ENCODE results near the gene SSX3. TPM values are rescaled to one million over a fixed set of nuclear protein-coding genes. Genes with fewer than 3 reads are reported as not detected.
"Not testable (repeated sequence)": the region's sequence is repeated elsewhere in the genome, so short reads cannot be mapped to it uniquely, and the experiment has no call there.

Gene SSX3, protein sequence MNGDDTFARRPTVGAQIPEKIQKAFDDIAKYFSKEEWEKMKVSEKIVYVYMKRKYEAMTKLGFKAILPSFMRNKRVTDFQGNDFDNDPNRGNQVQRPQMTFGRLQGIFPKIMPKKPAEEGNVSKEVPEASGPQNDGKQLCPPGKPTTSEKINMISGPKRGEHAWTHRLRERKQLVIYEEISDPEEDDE
- total RNA-seq, result not detected

DNA sequence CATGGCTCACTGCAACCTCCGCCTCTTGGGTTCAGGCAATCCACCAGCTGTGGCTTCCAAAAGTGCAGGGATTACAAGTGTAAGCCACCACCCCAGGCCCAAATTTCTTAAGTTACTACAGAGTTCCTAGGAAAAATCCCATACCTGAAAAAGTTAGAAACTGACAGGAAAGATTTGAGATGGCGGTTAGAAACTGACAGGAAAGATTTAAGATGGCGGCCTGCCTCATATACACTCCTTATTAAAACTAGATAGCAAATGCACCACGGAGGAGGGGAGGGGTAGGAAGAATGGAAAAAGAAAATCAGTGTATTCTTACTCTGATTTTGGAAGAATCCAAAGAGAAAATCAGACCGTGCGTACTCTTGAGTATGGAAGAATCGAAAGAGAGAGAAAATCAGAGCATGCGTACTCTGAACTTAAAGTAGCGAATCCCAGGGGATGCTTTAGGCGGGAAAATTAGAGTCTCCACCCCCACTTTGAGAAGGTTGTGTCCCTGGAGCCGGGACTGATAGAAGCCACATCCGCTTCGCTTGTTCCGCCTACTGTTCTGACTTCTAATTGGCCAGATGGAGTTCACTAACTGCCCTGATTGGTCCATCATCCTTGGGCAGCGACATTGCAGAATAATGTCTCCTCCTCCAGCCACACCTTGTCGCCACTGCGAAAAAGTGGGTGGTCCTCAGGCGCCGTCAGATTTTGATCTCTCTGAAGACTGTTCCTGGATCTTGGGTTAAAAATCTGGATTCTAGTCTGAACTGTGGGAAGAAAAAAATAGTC, at the start of gene SSX3:
Gene SSX3 (minus strand): TSS at position 389 of the 780 bp plus-strand sequence. CDS start 1,454 bp downstream, outside the sequence.
- H3K4me3 Mint-ChIP-seq; H3K36me3 Mint-ChIP-seq; DNase-seq; H3K27ac Mint-ChIP-seq; H3K4me1 Mint-ChIP-seq; H3K9me3 Mint-ChIP-seq (ENCODE audit: low read depth); CTCF ChIA-PET; ATAC-seq: not testable (repeated sequence)
- peaks cover 11% of the 10 kb centered on the region for H3K27me3 Mint-ChIP-seq

DNA sequence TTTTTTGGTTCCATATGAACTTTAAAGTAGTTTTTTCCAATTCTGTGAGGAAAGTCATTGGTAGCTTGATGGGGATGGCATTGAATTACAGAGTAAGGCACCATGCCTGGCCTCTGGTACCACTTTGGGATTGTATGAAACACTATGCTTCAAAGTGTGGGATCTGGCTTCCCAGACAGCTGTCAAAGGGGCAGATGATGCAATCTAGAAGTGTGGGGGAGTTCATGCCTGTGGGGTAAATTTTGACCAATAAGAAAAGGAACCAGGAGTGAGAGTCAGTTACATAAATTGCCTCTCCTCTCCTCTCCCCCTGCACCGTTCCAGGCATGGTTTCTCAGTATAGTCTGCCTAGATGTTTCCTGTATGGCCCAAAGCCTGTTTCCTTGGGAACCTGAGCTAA, 41.3 kb upstream of the SSX3 start:
- H3K4me1 Mint-ChIP-seq; H3K9me3 Mint-ChIP-seq (ENCODE audit: low read depth); H3K36me3 Mint-ChIP-seq; DNase-seq; CTCF ChIA-PET; H3K27ac Mint-ChIP-seq; H3K27me3 Mint-ChIP-seq; ATAC-seq; H3K4me3 Mint-ChIP-seq: not testable (repeated sequence)

DNA sequence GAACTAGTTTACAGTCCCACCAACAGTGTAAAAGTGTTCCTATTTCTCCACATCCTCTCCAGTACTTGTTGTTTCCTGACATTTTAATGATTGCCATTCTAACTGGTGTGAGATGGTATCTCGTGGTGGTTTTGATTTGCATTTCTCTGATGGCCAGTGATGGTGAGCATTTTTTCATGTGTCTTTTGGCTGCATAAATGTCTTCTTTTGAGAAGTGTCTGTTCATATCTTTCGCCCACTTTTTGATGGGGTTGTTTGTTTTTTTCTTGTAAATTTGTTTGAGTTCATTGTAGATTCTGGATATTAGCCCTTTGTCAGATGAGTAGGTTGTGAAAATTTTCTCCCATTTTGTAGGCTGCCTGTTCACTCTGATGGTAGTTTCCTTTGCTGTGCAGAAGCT, 40.4 kb upstream of the SSX3 start:
- H3K36me3 Mint-ChIP-seq; ATAC-seq; H3K9me3 Mint-ChIP-seq (ENCODE audit: low read depth); H3K4me1 Mint-ChIP-seq; H3K27ac Mint-ChIP-seq; H3K4me3 Mint-ChIP-seq; H3K27me3 Mint-ChIP-seq; DNase-seq; CTCF ChIA-PET: not testable (repeated sequence)

DNA sequence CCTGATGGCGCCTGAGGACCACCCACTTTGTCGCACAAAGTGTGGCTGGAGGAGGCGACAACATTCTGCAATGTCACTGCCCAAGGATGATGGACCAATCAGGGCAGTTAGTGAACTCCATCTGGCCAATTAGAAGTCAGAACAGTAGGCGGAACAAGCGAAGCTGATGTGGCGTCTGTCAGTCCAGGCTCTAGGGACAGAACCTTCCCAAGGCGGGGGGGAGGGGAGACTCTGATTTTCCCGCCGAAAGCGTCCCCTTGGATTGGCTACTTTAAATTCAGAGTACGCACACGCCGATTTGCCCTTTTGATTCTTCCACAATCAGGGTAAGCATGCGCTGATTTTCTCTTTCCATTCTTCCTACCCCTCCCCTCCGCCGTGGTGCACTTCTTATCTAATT, 26.7 kb upstream of the SSX3 start, which contains the start of gene SSX4:
Gene SSX4 (plus strand): TSS at position 301 of the 400 bp plus-strand sequence. CDS start 515 bp downstream, outside the sequence.
- DNase-seq; H3K27me3 Mint-ChIP-seq; H3K27ac Mint-ChIP-seq; H3K4me3 Mint-ChIP-seq; H3K36me3 Mint-ChIP-seq; CTCF ChIA-PET; H3K4me1 Mint-ChIP-seq; ATAC-seq; H3K9me3 Mint-ChIP-seq (ENCODE audit: low read depth): not testable (repeated sequence)

DNA sequence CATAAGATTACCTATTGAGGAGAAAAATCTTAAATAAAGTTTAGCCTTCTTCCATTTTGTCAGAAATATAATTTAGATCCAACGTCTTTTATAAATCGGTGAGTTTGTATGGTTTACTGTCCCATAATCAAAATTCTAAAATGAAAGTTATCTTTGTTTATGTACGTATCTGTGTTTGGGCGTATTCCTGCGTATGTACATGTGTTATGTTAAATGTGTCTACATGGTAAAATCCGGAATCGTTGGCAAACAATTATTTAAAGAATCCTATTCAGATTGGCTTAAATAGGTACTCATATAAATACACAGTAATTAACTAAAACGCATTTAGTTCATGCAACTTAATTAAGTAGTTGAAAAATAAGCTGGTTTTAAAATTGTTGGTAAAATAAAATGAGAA, 13.9 kb upstream of the SSX3 start:
- H3K27ac Mint-ChIP-seq; CTCF ChIA-PET; ATAC-seq; H3K9me3 Mint-ChIP-seq (ENCODE audit: low read depth); H3K4me3 Mint-ChIP-seq; H3K27me3 Mint-ChIP-seq; H3K4me1 Mint-ChIP-seq; DNase-seq; H3K36me3 Mint-ChIP-seq: not testable (repeated sequence)

DNA sequence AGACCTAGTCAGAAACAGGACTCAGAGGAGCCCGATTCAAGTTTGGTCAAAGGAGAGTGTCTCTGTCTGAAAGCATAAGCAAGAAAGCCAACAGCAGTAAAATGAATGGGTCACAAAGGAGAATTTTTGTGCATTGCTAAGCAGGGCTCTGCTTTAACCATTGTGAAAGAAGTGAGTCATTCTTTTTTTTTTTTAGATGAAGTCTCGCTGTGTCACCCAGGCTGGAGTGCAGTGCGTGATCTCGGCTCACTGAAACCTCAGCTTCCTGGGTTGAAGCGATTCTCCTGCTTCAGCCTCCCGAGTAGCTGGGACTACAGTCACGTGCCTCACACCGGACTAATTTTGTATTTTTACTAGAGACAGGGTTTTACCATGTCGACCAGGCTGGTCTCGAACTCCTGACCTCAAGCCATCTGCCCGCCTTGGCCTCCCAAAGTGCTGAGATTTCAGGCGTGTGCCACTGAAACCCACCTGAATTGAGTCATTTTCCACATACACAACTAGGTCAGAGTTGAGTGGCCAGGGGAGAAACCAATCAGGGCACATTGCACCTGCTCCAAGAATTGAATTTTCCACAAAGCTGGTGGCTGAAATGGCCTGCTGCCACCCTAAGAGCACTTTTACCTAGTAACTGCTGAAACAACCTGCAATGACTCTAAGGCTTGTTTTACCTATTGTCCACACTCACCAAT, 11.4 kb upstream of the SSX3 start:
- ATAC-seq, H3K27ac Mint-ChIP-seq: not testable (repeated sequence)

DNA sequence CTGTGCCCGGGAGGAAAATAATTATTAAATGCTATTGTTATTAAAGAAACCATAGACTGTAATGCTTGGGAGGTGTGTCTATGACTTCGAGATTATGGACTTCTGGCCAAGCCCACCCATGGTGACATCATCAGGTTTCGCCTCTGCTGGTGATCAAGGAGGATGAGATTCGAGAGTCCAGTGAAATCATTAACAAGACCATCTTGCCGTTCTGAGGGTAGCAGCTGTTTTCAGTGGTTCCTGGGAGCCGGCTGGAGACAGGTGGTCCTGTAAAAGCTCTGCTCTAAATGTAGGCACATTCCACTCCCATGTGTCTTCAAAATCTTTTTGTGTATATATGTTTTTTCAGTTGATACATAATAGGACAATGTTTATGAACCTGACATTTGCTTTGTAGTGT, 2.8 kb upstream of the SSX3 start:
- ATAC-seq; H3K27me3 Mint-ChIP-seq; H3K9me3 Mint-ChIP-seq (ENCODE audit: low read depth); CTCF ChIA-PET; H3K36me3 Mint-ChIP-seq; H3K4me3 Mint-ChIP-seq; H3K4me1 Mint-ChIP-seq; DNase-seq; H3K27ac Mint-ChIP-seq: not testable (repeated sequence)

More for the DNA sequence above, 11.4 kb upstream of the SSX3 start:
- CTCF ChIA-PET; H3K4me1 Mint-ChIP-seq; H3K4me3 Mint-ChIP-seq; H3K27me3 Mint-ChIP-seq; DNase-seq; H3K36me3 Mint-ChIP-seq; H3K9me3 Mint-ChIP-seq (ENCODE audit: low read depth): not testable (repeated sequence)

DNA sequence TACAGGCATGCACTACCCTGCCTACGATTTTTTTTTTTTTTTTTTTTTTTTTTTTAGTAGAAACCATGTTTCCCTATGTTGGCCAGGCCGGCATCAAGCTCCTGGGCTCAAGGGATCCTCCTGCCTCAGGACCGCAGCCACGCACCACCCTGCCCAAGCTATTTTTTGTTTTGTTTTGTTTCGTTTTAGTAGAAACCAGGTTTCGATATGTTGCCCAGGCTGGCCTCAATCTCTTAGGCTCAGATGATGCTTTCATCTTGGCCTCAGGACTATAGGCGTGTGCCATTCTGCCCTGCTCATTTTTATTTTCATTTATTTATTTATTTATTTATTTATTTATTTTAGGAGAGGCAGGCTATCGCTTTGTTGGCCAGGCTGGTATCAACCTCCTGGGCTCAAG, 1.2 kb upstream of the SSX3 start:
- no peaks in the 10 kb centered on the region for H3K4me1 Mint-ChIP-seq
- ATAC-seq (no peak), DNase-seq (no peak)
- no peak overlapping the region for H3K4me3 Mint-ChIP-seq
- H3K9me3 Mint-ChIP-seq (ENCODE audit: low read depth), result no peaks in the 10 kb centered on the region
- no peaks in the 10 kb centered on the region for H3K36me3 Mint-ChIP-seq
- CTCF ChIA-PET, result no interaction called here
- no peak overlapping the region for H3K27ac Mint-ChIP-seq
- peaks cover 6% of the 10 kb centered on the region for H3K27me3 Mint-ChIP-seq

DNA sequence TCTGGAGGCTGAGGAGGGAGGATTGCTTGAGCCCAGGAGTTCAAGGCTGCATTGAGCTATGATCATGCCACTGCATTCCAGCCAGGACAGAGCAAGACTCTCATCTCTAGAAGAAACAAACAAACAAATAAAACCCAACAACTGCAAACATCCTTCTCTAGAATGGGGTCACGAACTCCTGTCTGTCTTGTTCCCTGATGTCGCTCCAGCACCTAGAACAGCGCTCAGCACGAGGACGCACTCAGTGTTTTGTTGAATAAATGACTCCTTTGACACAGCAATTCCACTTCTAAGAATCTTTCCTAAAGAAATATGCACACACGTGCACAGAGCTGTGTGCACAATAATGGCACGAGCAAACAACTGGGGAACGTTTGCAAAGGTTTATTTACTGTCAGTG, 10.4 kb downstream of the SSX3 start:
- H3K4me1 Mint-ChIP-seq; H3K27ac Mint-ChIP-seq; H3K9me3 Mint-ChIP-seq (ENCODE audit: low read depth); DNase-seq; H3K4me3 Mint-ChIP-seq; CTCF ChIA-PET; H3K36me3 Mint-ChIP-seq; H3K27me3 Mint-ChIP-seq; ATAC-seq: not testable (repeated sequence)

DNA sequence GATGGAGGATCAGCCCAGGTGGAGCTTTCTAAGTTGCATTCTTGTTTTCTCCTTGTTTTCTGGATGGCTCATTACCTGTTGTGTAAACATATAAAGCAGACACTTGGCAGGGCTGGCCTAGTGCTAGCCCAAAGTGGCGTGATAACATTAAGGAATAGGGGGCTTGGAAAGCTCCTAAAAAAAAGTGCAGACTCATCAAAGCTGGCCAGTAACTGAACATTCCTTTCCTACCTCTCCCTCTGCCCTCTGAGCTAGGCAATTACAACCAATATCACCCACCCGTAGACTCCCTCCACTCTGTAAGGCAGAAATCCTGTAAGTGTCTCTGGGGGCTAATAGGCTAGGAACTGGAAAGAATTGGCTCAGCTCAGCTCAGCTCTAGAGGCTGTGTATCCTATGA, 42.5 kb downstream of the SSX3 start:
- H3K36me3 Mint-ChIP-seq; H3K27ac Mint-ChIP-seq; H3K4me1 Mint-ChIP-seq; H3K4me3 Mint-ChIP-seq; H3K27me3 Mint-ChIP-seq; DNase-seq; H3K9me3 Mint-ChIP-seq (ENCODE audit: low read depth); ATAC-seq; CTCF ChIA-PET: not testable (repeated sequence)

DNA sequence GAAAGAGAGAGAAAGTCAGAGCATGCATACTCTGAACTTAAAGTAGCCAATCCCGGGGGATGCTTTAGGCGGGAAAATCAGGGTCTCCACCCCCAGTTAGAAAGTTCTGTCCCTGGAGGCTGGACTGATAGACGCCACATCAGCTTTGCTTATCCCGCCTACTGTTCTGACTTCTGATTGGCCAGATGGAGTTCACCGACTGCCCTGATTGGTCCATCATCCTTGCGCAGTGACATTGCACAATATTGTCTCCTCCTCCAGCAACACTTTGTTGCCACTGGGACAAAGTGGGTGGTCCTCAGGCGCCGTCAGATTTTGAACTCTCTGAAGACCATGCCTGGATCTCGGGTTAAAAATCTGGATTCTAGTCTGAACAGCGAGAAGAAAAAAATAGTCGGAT, 50.3 kb downstream of the SSX3 start:
- H3K27me3 Mint-ChIP-seq, result peaks cover 5% of the 10 kb centered on the region
- DNase-seq, result no peak
- no peaks in the 10 kb centered on the region for H3K36me3 Mint-ChIP-seq
- CTCF ChIA-PET, result no interaction called here
- H3K4me3 Mint-ChIP-seq, result no peak overlapping the region
- ATAC-seq, result no peak
- H3K9me3 Mint-ChIP-seq (ENCODE audit: low read depth), result no peaks in the 10 kb centered on the region
- no peak overlapping the region for H3K27ac Mint-ChIP-seq
- no peaks in the 10 kb centered on the region for H3K4me1 Mint-ChIP-seq

Data from activated CD8-positive, alpha-beta memory T cell treated with anti-CD3 and anti-CD28 coated beads, Interleukin-2, amount 10 ng/mL, durations not matched to agents 7 days and 5 days (primary cell).